WI38 (cell line): ENCODE measurements around the gene ZBTB20.

Experiments
- H3K4me3 ChIP-seq: 2 replicates; pipeline ENCODE4 v1.5.1; 2011; ENCODE audit warnings: low read depth, mild to moderate bottlenecking, control low read depth, low read length
- TF ChIP-seq, protein P1 (sequence below): IDR thresholded peaks from 2 replicates; pipeline ENCODE4 v1.5.1; 2012; ENCODE audit warnings: low read depth, mild to moderate bottlenecking, control low read depth, low read length

ZBTB20 gene

GRCh38 chr3:114499976-114500375, 647.1 kb downstream of the ZBTB20 start:
- TF ChIP-seq, protein P1, sequence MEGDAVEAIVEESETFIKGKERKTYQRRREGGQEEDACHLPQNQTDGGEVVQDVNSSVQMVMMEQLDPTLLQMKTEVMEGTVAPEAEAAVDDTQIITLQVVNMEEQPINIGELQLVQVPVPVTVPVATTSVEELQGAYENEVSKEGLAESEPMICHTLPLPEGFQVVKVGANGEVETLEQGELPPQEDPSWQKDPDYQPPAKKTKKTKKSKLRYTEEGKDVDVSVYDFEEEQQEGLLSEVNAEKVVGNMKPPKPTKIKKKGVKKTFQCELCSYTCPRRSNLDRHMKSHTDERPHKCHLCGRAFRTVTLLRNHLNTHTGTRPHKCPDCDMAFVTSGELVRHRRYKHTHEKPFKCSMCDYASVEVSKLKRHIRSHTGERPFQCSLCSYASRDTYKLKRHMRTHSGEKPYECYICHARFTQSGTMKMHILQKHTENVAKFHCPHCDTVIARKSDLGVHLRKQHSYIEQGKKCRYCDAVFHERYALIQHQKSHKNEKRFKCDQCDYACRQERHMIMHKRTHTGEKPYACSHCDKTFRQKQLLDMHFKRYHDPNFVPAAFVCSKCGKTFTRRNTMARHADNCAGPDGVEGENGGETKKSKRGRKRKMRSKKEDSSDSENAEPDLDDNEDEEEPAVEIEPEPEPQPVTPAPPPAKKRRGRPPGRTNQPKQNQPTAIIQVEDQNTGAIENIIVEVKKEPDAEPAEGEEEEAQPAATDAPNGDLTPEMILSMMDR: no peak
- no peak overlapping the region for H3K4me3 ChIP-seq

GRCh38 chr3:114498539-114499370, 648.3 kb downstream of the ZBTB20 start:
- no peak overlapping the region for H3K4me3 ChIP-seq
- TF ChIP-seq, protein P1: no peak

DNA sequence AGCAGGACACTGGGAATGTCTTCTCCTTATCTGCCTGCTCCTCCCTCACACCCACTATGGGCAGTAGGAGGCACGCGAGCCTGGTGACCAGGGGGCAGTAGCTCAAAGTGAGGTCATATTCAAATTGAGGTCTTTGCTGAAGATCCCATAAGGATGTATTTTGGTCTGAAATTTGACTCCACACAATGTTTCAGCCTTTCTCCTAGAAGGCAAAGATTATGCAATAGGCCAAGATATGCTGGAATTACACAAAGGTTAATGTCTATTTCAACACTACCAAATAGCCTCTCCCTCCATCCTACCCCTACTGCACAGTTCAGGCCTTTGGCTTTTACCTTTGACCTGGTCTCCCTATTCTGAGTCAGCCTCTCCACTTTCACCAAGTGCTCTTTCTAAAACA, 650.2 kb downstream of the ZBTB20 start:
- no peak overlapping the region for H3K4me3 ChIP-seq
- TF ChIP-seq, protein P1: no peak

- no peak overlapping the region for H3K4me3 ChIP-seq
- TF ChIP-seq, protein P1: no peak
Observed at GRCh38 chr3:114496466-114496865, 650.6 kb downstream of the ZBTB20 start.

DNA sequence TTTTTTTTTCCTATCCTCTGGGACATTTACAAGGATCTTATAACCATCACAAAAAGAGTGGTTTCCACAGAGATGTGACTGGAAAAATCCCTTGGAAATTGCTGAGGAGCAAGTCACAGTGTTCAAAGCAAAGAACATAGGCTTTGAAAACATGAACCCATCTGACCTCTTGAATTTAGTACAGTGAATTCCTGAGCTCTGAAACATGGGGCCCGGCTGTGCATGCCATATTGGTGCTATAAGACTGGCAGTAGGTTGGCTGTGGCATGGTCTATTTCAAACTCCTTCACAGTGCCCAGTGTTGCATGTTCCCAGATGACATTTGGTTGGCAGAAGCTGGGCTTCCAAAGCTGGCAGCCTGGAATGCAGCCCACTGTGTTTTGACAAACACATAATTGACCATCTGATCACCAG, 651.1 kb downstream of the ZBTB20 start:
- TF ChIP-seq, protein P1: no peak
- H3K4me3 ChIP-seq: no peak overlapping the region

- no peak overlapping the region for H3K4me3 ChIP-seq
- TF ChIP-seq, protein P1: no peak
Observed at GRCh38 chr3:114494498-114494897, 652.6 kb downstream of the ZBTB20 start.

GRCh38 chr3:114490829-114491228, 656.3 kb downstream of the ZBTB20 start:
- TF ChIP-seq, protein P1: no peak
- no peak overlapping the region for H3K4me3 ChIP-seq
